ENCODE results near the gene MYO15B. TPM values are rescaled to one million over a fixed set of nuclear protein-coding genes. Genes with fewer than 3 reads are reported as not detected.

MYO15B gene
- total RNA-seq, 3 donors from 2014 or later, result 591 to 1,071 (median 660) TPM

DNA sequence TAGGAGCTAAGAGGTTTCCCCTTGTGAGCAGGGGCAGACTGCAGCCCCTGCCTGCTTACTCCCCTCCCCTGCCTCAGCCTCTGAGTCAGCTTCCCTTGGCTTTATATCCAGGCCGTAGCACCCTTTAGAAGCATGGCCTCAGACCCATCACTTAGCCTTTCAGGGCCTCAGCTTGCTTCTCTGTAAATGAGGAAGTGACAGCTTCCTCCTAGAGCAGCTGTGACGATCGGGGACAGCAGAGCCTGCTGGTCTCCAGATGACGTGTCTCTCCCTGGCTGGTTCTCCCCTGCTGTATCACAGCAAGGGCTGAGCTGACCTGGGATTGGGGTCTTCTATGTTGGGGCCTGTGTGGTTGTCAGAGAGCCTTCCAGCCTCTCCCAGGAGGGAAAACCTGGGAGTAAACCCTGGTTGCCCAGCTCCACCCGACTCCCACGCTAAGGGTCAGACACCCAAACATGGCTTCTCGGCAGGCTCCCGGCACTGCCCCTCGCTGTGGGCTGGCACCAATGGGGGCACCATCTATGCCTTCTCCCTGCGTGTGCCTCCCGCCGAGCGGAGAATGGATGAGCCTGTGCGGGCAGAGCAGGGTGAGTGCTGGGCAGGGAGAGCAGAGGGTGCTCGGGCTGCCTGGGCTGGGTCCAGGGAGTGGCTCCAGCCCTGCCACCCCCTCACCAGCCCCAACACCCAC, 16.3 kb upstream of the MYO15B start:
- H3K4me3 ChIP-seq, result no peak overlapping the region
- intact Hi-C loops (cut with DNase I, micrococcal nuclease), result no loop called here
- H3K36me3 ChIP-seq (ENCODE audit: low read depth), result peaks cover 3% of the 10 kb centered on the region

DNA sequence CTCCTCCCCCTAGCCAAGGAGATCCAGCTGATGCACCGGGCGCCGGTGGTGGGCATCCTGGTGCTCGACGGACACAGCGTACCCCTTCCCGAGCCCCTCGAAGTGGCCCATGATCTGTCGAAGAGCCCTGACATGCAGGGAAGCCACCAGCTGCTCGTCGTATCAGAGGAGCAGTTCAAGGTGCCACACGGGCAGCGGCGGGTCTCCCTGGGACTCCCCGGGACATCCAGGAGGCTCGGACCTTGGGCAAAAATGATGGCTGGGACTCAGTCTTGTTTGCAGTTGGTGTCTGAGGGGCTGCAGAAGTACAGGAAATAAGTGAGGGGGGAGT, 15.8 kb upstream of the MYO15B start:
- ATAC-seq, result no peak

More for the DNA sequence above, 16.3 kb upstream of the MYO15B start:
- peak; percentile 48 for ATAC-seq
- no peak for DNase-seq
- H3K4me1 ChIP-seq (ENCODE audit: low read depth), result peaks cover 11% of the 10 kb centered on the region
- no peaks in the 10 kb centered on the region for H3K9me3 ChIP-seq
- no peak for TF ChIP-seq CTCF (IDR thresholded peaks at IDR 0.05)

GRCh38 chr17:75572713-75573539, 14.7 kb upstream of the MYO15B start:
- H3K4me1 ChIP-seq (ENCODE audit: low read depth), result peaks cover 19% of the 10 kb centered on the region
- intact Hi-C loops (cut with DNase I, micrococcal nuclease), result no loop called here
- peak in 1 of 3 donors; percentile 56 for DNase-seq
- H3K9me3 ChIP-seq, result no peaks in the 10 kb centered on the region
- TF ChIP-seq CTCF (IDR thresholded peaks at IDR 0.05), result no peak
- ATAC-seq, result no peak
- peaks cover 3% of the 10 kb centered on the region for H3K36me3 ChIP-seq (ENCODE audit: low read depth)
- H3K4me3 ChIP-seq, result no peak overlapping the region

More for the DNA sequence above, 15.8 kb upstream of the MYO15B start:
- no peaks in the 10 kb centered on the region for H3K9me3 ChIP-seq
- peaks cover 3% of the 10 kb centered on the region for H3K36me3 ChIP-seq (ENCODE audit: low read depth)
- no peak for TF ChIP-seq CTCF (IDR thresholded peaks at IDR 0.05)
- no peak overlapping the region for H3K4me3 ChIP-seq
- no peak for DNase-seq
- peaks cover 13% of the 10 kb centered on the region for H3K4me1 ChIP-seq (ENCODE audit: low read depth)
- intact Hi-C loops (cut with DNase I, micrococcal nuclease), result no loop called here

GRCh38 chr17:75573540-75573957, 14.1 kb upstream of the MYO15B start:
- Histone ChIP-seq H3K4me1 (ENCODE audit: low read depth) (peaks cover 24% of the 10 kb centered on the region), H3K9me3 (no peaks in the 10 kb centered on the region), H3K4me3 (no peak overlapping the region), H3K36me3 (ENCODE audit: low read depth) (peaks cover 3% of the 10 kb centered on the region)
- no peak for ATAC-seq
- intact Hi-C loops (cut with DNase I, micrococcal nuclease), result no loop called here
- DNase-seq, result no peak
- no peak for TF ChIP-seq CTCF (IDR thresholded peaks at IDR 0.05)

DNA sequence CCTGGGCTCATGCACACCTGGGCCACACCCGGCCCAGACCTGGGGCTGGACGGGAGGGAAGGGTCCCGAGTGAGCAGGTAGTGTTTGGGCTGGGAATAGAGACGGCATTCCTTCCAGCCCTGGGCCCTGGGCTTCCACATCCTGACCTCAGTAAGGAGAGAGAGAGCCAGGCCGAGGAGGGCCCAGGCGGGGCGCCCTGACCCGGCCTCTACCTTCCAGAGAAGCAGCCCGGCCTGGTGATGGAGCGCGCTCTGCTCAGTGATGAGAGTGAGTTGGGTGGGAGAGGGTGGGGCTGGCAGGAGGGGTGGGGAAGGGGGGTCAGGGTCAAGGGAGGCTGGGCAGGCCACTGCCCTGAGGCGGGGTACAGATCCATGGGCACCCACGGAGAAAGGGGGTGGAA, 13.6 kb upstream of the MYO15B start:
- no peaks in the 10 kb centered on the region for H3K9me3 ChIP-seq
- intact Hi-C loops (cut with DNase I, micrococcal nuclease), result no loop called here
- peaks cover 26% of the 10 kb centered on the region for H3K4me1 ChIP-seq (ENCODE audit: low read depth)
- H3K36me3 ChIP-seq (ENCODE audit: low read depth), result no peaks in the 10 kb centered on the region
- DNase-seq (peak in 1 of 3 donors; percentile 51), ATAC-seq (no peak)
- no peak for TF ChIP-seq CTCF (IDR thresholded peaks at IDR 0.05)
- H3K4me3 ChIP-seq, result no peak overlapping the region
